Mucosa of stomach (tissue), 1 donor: ENCODE results near the gene RCE1.

Experiments used
- H3K27me3 ChIP-seq: one replicate; pipeline ENCODE4 v1.7.0; 2013; ENCODE audit warnings: mild to moderate bottlenecking, low read length; ENCODE audit not compliant: control insufficient read depth, insufficient read depth
- H3K36me3 ChIP-seq: one replicate; pipeline ENCODE4 v1.7.0; 2013; ENCODE audit warnings: low read length; ENCODE audit not compliant: control insufficient read depth, insufficient read depth
- H3K4me1 ChIP-seq: one replicate; pipeline ENCODE4 v1.7.0; 2013; ENCODE audit warnings: mild to moderate bottlenecking, low read length; ENCODE audit not compliant: control insufficient read depth, insufficient read depth
- H3K4me3 ChIP-seq: one replicate; pipeline ENCODE4 v1.7.0; 2013; ENCODE audit warnings: low read length
- H3K9ac ChIP-seq: one replicate; pipeline ENCODE4 v1.7.0; 2013; ENCODE audit warnings: mild to moderate bottlenecking, low read length, moderate library complexity
- H3K9me3 ChIP-seq: one replicate; pipeline ENCODE4 v1.7.0; 2013; ENCODE audit warnings: mild to moderate bottlenecking, low read length, moderate library complexity; ENCODE audit not compliant: control insufficient read depth
- donor health status: Pancreatic carcinoma.

The RCE1 gene

GRCh38 chr11:66880496-66881450 lies 37.5 kb downstream of the RCE1 start:
- no peak overlapping the region for H3K9ac ChIP-seq
- H3K36me3 ChIP-seq, result no peaks in the 10 kb centered on the region
- no peak overlapping the region for H3K4me3 ChIP-seq
- H3K4me1 ChIP-seq, result peaks cover 48% of the 10 kb centered on the region
- H3K27me3 ChIP-seq, result no peaks in the 10 kb centered on the region
- H3K9me3 ChIP-seq, result no peaks in the 10 kb centered on the region

- Histone ChIP-seq H3K9ac (no peak overlapping the region), H3K9me3 (no peaks in the 10 kb centered on the region)
Observed at GRCh38 chr11:66881451-66881835, 38.2 kb downstream of the RCE1 start.

GRCh38 chr11:66881927-66882452 lies 38.7 kb downstream of the RCE1 start:
- H3K36me3 ChIP-seq, result no peaks in the 10 kb centered on the region
- no peaks in the 10 kb centered on the region for H3K9me3 ChIP-seq
- H3K9ac ChIP-seq, result no peak overlapping the region
- peaks cover 48% of the 10 kb centered on the region for H3K4me1 ChIP-seq
- no peaks in the 10 kb centered on the region for H3K27me3 ChIP-seq
- no peak overlapping the region for H3K4me3 ChIP-seq

More at GRCh38 chr11:66881451-66881835, 38.2 kb downstream of the RCE1 start:
- no peaks in the 10 kb centered on the region for H3K36me3 ChIP-seq
- no peak overlapping the region for H3K4me3 ChIP-seq
- H3K27me3 ChIP-seq, result no peaks in the 10 kb centered on the region
- H3K4me1 ChIP-seq, result peaks cover 48% of the 10 kb centered on the region

DNA sequence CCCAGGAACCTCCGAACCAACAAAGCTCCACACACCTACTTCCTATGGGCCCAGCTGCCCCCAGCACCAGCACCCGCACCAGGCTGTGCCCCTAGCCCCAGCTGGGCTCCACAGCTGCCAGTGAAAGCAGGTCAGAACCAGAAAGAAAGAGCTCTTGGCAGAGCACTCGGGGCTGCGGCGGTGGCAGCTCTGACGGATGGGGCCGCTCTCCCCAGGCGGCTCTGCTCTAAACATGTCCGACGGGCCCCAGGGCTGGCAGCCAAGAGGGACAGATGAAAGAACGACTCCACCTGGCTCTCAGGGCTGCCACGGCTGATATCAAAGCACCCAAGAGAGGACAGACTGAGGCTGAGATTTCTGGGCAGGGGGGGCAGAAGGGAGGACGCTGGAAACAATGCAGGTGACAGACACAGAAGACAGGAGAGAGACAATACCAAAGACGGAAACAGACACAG lies 39.3 kb downstream of the RCE1 start:
- Histone ChIP-seq H3K4me1 (peaks cover 48% of the 10 kb centered on the region), H3K36me3 (no peaks in the 10 kb centered on the region), H3K9ac (peak overlapping the region; percentile 37), H3K27me3 (no peaks in the 10 kb centered on the region), H3K4me3 (no peak overlapping the region), H3K9me3 (no peaks in the 10 kb centered on the region)

DNA sequence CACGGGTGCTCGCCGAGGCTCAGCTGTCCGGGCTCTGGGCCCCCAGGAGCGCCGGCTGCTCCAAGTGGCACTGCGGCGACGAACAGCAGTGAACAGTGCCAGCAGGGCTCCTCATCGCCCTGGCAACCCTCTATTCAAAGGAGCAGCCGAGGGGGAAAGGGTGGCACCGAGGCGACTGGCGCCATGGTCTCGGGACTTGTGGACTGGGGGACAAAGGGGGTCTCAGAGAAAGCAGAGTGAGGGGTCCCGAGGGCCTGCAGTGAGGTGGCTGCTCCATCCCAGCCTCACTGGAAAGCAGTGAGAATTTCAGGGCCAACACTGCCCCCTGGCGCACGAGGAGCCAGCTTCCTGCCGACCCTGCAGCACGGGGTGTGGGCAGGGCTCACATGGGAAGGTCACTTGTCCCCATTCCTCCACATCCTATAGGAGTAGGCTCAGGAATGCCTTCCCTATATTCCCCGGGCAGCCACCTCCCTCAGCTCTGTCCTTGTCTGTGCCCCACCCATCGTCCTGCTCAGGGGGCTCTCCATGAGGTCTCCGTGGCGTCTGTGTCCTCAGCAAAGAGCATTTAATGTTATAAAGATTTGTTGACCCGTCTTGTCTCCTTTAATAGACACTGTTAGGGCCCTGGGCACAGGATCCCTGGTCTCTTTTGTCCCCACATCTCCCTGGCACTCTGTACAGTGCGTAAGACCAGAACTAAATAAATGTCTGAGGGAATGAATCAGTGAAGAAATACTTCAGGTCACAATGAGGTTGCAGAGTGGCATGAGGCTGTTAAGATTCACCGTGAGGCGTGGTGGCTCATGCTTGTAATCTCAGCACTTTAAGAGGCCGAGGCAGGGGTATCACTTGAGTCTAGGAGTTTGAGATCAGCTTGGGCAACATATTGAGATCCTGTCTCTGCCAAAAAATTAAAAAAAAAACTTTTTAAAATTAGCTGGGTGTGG lies 40.0 kb downstream of the RCE1 start:
- peaks cover 48% of the 10 kb centered on the region for H3K4me1 ChIP-seq
- H3K36me3 ChIP-seq, result no peaks in the 10 kb centered on the region
- H3K9ac ChIP-seq, result peak overlapping the region; percentile 37
- no peaks in the 10 kb centered on the region for H3K9me3 ChIP-seq
- H3K27me3 ChIP-seq, result no peaks in the 10 kb centered on the region
- H3K4me3 ChIP-seq, result no peak overlapping the region

GRCh38 chr11:66884443-66884842 lies 41.2 kb downstream of the RCE1 start:
- H3K36me3 ChIP-seq, result no peaks in the 10 kb centered on the region
- no peaks in the 10 kb centered on the region for H3K9me3 ChIP-seq
- H3K4me1 ChIP-seq, result peaks cover 39% of the 10 kb centered on the region
- H3K4me3 ChIP-seq, result no peak overlapping the region
- no peaks in the 10 kb centered on the region for H3K27me3 ChIP-seq
- H3K9ac ChIP-seq, result no peak overlapping the region

- H3K9ac ChIP-seq, result no peak overlapping the region
- peaks cover 29% of the 10 kb centered on the region for H3K4me1 ChIP-seq
- no peaks in the 10 kb centered on the region for H3K27me3 ChIP-seq
Observed at GRCh38 chr11:66885469-66885868, 42.2 kb downstream of the RCE1 start.

GRCh38 chr11:66885950-66886440 lies 42.8 kb downstream of the RCE1 start:
- Histone ChIP-seq H3K27me3 (no peaks in the 10 kb centered on the region), H3K9ac (no peak overlapping the region), H3K4me1 (peaks cover 24% of the 10 kb centered on the region), H3K4me3 (no peak overlapping the region), H3K36me3 (no peaks in the 10 kb centered on the region), H3K9me3 (no peaks in the 10 kb centered on the region)

More at GRCh38 chr11:66885469-66885868, 42.2 kb downstream of the RCE1 start:
- H3K4me3 ChIP-seq, result no peak overlapping the region
- no peaks in the 10 kb centered on the region for H3K9me3 ChIP-seq
- no peaks in the 10 kb centered on the region for H3K36me3 ChIP-seq

DNA sequence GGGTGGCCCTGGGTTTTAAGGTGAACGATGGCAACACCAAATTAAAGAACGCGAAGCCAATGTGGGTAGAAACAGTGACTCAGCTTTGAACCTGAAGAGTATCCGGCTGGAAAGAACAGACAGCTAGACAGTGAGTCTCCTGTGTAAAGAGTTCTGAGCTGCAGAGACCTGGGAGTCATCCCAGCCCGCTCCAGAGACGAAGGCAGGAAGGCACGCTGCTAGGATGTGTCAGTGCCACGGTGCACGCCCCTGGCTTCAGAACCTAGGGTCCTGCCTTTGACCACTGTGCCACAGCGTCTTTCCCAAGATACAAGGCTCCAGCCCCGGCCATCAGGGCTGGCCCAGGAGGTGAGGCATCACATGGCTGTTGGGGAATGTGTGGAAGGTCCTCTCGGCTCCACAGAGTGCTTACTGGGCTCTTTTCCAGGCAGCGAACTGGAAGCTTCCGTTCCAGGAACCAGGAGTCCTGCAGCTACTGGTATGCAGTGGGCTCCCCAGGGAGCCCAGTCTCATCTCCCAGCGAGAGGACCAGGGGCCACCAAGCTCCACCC lies 43.5 kb downstream of the RCE1 start:
- Histone ChIP-seq H3K4me3 (no peak overlapping the region), H3K9ac (no peak overlapping the region), H3K36me3 (no peaks in the 10 kb centered on the region), H3K4me1 (peaks cover 17% of the 10 kb centered on the region), H3K9me3 (no peaks in the 10 kb centered on the region), H3K27me3 (no peaks in the 10 kb centered on the region)

DNA sequence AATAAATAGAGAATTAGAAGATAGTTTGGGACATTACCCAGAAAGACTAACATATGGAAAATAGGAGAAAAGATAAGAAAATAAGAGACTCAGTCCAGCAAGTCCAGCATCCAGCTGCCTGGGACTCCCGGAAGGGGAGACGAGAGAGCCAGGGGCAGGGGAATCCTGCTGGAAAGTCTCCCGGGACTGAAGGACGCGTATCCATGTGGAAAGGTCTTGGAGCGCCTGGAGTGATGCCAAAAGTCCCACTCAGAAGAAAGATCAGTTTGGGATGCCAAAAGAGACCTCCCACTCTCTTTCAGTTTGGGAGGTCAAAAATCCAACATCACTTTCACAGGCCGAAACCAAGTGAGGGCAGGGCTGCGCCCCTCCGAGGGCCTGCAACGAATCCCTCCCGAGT lies 44.3 kb downstream of the RCE1 start:
- H3K36me3 ChIP-seq, result no peaks in the 10 kb centered on the region
- no peaks in the 10 kb centered on the region for H3K9me3 ChIP-seq
- no peak overlapping the region for H3K9ac ChIP-seq
- H3K27me3 ChIP-seq, result no peaks in the 10 kb centered on the region
- H3K4me1 ChIP-seq, result peaks cover 9% of the 10 kb centered on the region
- no peak overlapping the region for H3K4me3 ChIP-seq

DNA sequence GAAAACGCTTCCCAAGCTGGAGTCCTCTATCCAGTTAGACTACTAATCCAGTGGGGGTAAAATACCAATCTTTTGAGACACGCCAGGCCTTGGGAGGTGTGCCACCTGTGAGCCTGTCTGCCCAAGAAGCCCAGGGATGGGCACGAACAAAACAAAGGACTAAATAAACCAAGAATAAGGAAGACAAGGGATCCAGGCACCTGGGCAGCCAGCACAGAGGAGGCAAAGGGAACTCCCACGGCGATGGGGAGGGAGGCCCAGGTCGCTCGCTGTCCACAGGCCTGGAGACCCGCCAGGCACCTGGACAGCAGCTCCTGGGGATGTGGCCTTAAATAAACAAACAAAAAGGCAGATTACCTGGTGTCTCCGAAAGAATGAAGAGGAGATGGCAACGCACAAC lies 45.0 kb downstream of the RCE1 start:
- Histone ChIP-seq H3K9me3 (no peaks in the 10 kb centered on the region), H3K36me3 (no peaks in the 10 kb centered on the region), H3K4me1 (peaks cover 2% of the 10 kb centered on the region), H3K4me3 (no peak overlapping the region), H3K9ac (no peak overlapping the region), H3K27me3 (no peaks in the 10 kb centered on the region)
